Neural cell (in vitro differentiated cells): ENCODE results near the gene EPHA2. TPM values are rescaled to one million over a fixed set of nuclear protein-coding genes. Genes with fewer than 3 reads are reported as not detected.

ENCODE experiments used
- H2AFZ ChIP-seq: fragments of 200-600, 300-800 bp; sonication (generic), shearing (Covaris generic); 2 replicates; pipeline ENCODE4 v1.6.0; 2014; ENCODE audit warnings: low read depth, mild to moderate bottlenecking, antibody characterized with exemption, low read length, moderate library complexity
- H3F3A ChIP-seq: fragments of 200-600 bp; shearing (Covaris generic); 2 replicates; pipeline ENCODE4 v1.6.1; 2016; ENCODE audit warnings: mild to moderate bottlenecking, moderate library complexity, mixed read lengths, antibody characterized with exemption, low read length; ENCODE audit not compliant: insufficient read depth, poor library complexity, severe bottlenecking
- H3K27ac ChIP-seq: fragments of 200-600, 300-800 bp; sonication (generic), shearing (Covaris generic); 2 replicates; pipeline ENCODE4 v1.5.1; 2014; ENCODE audit warnings: mild to moderate bottlenecking, low read length, moderate library complexity
- H3K27me3 ChIP-seq: fragments of 300-800, 200-600 bp; sonication (generic), shearing (Covaris generic); 2 replicates; pipeline ENCODE4 v1.6.0; 2014; ENCODE audit warnings: mild to moderate bottlenecking, low read depth, low read length, moderate library complexity; ENCODE audit not compliant: insufficient read depth
- H3K36me3 ChIP-seq: fragments of 300-800, 200-600 bp; sonication (generic), shearing (Covaris generic); 2 replicates; pipeline ENCODE4 v1.5.1; 2014; ENCODE audit warnings: mild to moderate bottlenecking, antibody characterized with exemption, low read length, moderate library complexity; ENCODE audit not compliant: insufficient read depth
- H3K4me2 ChIP-seq: fragments of 300-800, 200-600 bp; sonication (generic), shearing (Covaris generic); 2 replicates; pipeline ENCODE4 v1.6.0; 2014; ENCODE audit warnings: mild to moderate bottlenecking, low read length
- H3K4me3 ChIP-seq: fragments of 300-800, 200-600 bp; sonication (generic), shearing (Covaris generic); 2 replicates; pipeline ENCODE4 v1.5.1; 2014; ENCODE audit warnings: mild to moderate bottlenecking, low read length, moderate library complexity
- H3K79me2 ChIP-seq: fragments of 200-600 bp; shearing (Covaris generic); replicated peaks from 2 replicates; pipeline ENCODE4 v1.6.0; 2014; ENCODE audit warnings: mild to moderate bottlenecking, low read length, moderate library complexity; ENCODE audit not compliant: insufficient read depth
- H3K9ac ChIP-seq: fragments of 300-800, 200-600 bp; sonication (generic), shearing (Covaris generic); 2 replicates; pipeline ENCODE4 v1.6.1; 2016; ENCODE audit warnings: mild to moderate bottlenecking, low read length, mixed read lengths
- H3K9me2 ChIP-seq: fragments of 200-600 bp; shearing (Covaris generic); 2 replicates; pipeline ENCODE4 v1.6.1; 2016; ENCODE audit warnings: mild to moderate bottlenecking, low read length, mixed read lengths; ENCODE audit not compliant: insufficient read depth
- H3K9me3 ChIP-seq: fragments of 200-600, 300-800 bp; sonication (generic), shearing (Covaris generic); 2 replicates; pipeline ENCODE4 v1.6.1; 2016; ENCODE audit warnings: mild to moderate bottlenecking, mixed run types, low read length, moderate library complexity, mixed read lengths
- H4K20me1 ChIP-seq: fragments of 200-600 bp; shearing (Covaris generic); 2 replicates; pipeline ENCODE4 v1.6.1; 2016; ENCODE audit warnings: mild to moderate bottlenecking, mixed run types; ENCODE audit not compliant: insufficient read depth
- CTCF ChIP-seq: fragments of 450-650 bp; IDR thresholded peaks from 2 replicates; pipeline ENCODE4 v1.5.1; 2014; ENCODE audit warnings: antibody characterized with exemption, mild to moderate bottlenecking, moderate library complexity; ENCODE audit not compliant: poor library complexity, severe bottlenecking
- EP300 ChIP-seq: fragments of 450-650 bp; conservative IDR thresholded peaks from 2 replicates; pipeline ENCODE4 v1.6.1; 2014; ENCODE audit warnings: antibody characterized with exemption, mild to moderate bottlenecking, moderate library complexity; ENCODE audit not compliant: poor library complexity, severe bottlenecking
- EZH2 ChIP-seq: fragments of 200-600, 300-800 bp; shearing (Covaris generic), sonication (generic); IDR thresholded peaks from 2 replicates; pipeline ENCODE4 v1.6.1; 2014; ENCODE audit warnings: antibody characterized with exemption, low read length, borderline replicate concordance, mild to moderate bottlenecking; ENCODE audit not compliant: insufficient read depth, poor library complexity, severe bottlenecking
- MXI1 ChIP-seq: fragments of 450-650 bp; conservative IDR thresholded peaks from 2 replicates; pipeline ENCODE4 v1.6.1; 2014; ENCODE audit warnings: antibody characterized with exemption, mild to moderate bottlenecking; ENCODE audit not compliant: poor library complexity, severe bottlenecking
- POLR2AphosphoS5 ChIP-seq: IDR thresholded peaks from 2 replicates; pipeline ENCODE4 v1.6.1; 2012
- RAD21 ChIP-seq: fragments of 450-650 bp; conservative IDR thresholded peaks from 2 replicates; pipeline ENCODE4 v1.6.1; 2014; ENCODE audit warnings: antibody characterized with exemption, mild to moderate bottlenecking, moderate library complexity
- SMC3 ChIP-seq: fragments of 450-650 bp; conservative IDR thresholded peaks from 2 replicates; pipeline ENCODE4 v1.6.1; 2014; ENCODE audit warnings: antibody characterized with exemption, mild to moderate bottlenecking, moderate library complexity; ENCODE audit not compliant: poor library complexity
- TAF1 ChIP-seq: IDR thresholded peaks from 2 replicates; pipeline ENCODE4 v1.6.1; 2012; ENCODE audit warnings: low read depth
- polyA plus RNA-seq: library from polyadenylated mRNA; depleted of rRNA; stranded (reverse); fragments of >200 nt; gene quantifications from 2 replicates; pipeline ENCODE4 v1.2.3, GENCODE V29; 2014
- TF ChIP-seq, protein P1 (sequence below): IDR thresholded peaks from 2 replicates; pipeline ENCODE4 v1.6.1; 2012; ENCODE audit warnings: borderline replicate concordance

Gene EPHA2
- polyA plus RNA-seq, 1 donor from 2014 or later, result 0.63 TPM

DNA sequence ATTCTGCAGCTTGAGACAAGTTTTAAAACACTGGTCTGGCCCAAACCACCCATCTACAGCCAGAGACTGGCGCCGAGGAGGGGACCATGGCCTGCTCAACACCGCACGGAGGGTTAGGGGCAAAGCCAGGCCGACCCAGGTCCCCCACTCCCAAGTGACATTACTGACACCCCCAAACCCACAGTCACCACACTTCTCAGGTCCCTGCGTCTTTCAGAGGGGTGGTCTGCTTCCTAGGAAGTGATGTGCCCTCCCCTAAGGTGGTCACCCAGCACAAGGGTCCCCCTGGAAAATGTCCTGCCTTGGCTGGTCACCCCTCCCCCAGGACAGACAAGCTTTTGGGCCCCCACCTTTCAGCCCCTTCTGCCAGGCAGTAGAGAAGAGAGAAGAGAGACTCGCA lies 20.8 kb upstream of the EPHA2 start:
- no peak overlapping the region for H2AFZ ChIP-seq
- no peak overlapping the region for H3K4me2 ChIP-seq

DNA sequence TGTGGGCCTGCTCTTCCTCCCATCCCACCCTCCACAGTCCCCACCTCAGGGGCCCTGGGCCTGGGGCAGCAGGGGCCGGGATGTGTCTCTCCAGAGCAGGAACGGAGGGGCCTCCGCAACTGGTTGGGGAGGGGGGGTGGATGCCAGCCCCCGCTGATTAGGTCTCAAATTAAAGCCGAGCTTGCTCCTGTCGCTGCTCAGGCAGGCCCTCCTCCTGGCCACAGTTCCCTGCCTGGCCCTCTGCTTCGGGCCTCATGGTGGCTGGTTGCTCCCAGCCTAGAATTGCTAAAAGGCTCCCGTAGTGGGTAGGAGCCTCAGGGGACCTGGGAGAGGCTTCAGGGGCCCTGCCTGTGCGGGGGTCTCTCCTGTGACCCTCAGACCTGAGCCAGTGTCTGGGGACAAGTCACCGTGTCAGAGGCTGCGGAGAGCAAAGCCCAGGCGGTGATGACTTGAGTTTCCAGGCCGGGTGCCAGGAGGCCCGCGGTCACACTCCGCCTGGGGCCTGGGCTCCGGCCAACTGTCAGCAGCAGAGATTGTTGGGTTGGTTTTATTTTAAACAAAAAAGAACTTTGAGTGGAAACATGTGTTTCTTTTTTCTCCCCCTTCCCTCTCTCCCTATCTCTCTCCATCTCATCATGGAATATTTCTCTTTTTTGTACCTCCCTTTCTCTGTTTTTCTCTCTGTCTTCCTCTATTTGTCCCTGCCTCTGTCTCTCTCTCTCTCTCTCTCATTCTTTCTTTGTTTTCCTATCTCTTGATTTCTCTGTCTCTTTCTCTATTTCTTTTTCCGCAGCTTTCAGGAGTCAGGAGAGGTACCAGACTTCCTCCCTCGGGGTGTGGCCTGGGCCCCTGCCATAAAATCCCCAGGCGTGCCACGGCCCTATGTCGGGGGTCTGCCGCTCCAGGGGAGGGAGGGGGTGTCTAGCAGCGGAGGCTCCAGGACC lies 20.0 kb upstream of the EPHA2 start:
- Histone ChIP-seq H3K79me2 (no peaks in the 10 kb centered on the region), H3K36me3 (no peaks in the 10 kb centered on the region), H3K9ac (no peak overlapping the region), H3F3A (no peaks in the 10 kb centered on the region), H3K4me2 (no peak overlapping the region), H4K20me1 (no peaks in the 10 kb centered on the region), H3K9me3 (no peaks in the 10 kb centered on the region), H2AFZ (no peak overlapping the region), H3K9me2 (no peaks in the 10 kb centered on the region), H3K27me3 (no peaks in the 10 kb centered on the region), H3K4me3 (no peak overlapping the region), H3K27ac (no peak overlapping the region)
- TF ChIP-seq RAD21 (no peak), SMC3 (no peak), CTCF (no peak)
- TF ChIP-seq, protein P1, sequence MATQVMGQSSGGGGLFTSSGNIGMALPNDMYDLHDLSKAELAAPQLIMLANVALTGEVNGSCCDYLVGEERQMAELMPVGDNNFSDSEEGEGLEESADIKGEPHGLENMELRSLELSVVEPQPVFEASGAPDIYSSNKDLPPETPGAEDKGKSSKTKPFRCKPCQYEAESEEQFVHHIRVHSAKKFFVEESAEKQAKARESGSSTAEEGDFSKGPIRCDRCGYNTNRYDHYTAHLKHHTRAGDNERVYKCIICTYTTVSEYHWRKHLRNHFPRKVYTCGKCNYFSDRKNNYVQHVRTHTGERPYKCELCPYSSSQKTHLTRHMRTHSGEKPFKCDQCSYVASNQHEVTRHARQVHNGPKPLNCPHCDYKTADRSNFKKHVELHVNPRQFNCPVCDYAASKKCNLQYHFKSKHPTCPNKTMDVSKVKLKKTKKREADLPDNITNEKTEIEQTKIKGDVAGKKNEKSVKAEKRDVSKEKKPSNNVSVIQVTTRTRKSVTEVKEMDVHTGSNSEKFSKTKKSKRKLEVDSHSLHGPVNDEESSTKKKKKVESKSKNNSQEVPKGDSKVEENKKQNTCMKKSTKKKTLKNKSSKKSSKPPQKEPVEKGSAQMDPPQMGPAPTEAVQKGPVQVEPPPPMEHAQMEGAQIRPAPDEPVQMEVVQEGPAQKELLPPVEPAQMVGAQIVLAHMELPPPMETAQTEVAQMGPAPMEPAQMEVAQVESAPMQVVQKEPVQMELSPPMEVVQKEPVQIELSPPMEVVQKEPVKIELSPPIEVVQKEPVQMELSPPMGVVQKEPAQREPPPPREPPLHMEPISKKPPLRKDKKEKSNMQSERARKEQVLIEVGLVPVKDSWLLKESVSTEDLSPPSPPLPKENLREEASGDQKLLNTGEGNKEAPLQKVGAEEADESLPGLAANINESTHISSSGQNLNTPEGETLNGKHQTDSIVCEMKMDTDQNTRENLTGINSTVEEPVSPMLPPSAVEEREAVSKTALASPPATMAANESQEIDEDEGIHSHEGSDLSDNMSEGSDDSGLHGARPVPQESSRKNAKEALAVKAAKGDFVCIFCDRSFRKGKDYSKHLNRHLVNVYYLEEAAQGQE, result no peak

More for the DNA sequence above, 20.8 kb upstream of the EPHA2 start:
- Histone ChIP-seq H3K9ac (no peak overlapping the region), H3K27me3 (no peaks in the 10 kb centered on the region), H3K27ac (no peak overlapping the region), H3F3A (no peaks in the 10 kb centered on the region), H3K9me3 (no peaks in the 10 kb centered on the region), H3K9me2 (no peaks in the 10 kb centered on the region), H4K20me1 (no peaks in the 10 kb centered on the region), H3K79me2 (no peaks in the 10 kb centered on the region), H3K4me3 (no peak overlapping the region), H3K36me3 (no peaks in the 10 kb centered on the region)
- no peak for TF ChIP-seq SMC3
- no peak for TF ChIP-seq EZH2

DNA sequence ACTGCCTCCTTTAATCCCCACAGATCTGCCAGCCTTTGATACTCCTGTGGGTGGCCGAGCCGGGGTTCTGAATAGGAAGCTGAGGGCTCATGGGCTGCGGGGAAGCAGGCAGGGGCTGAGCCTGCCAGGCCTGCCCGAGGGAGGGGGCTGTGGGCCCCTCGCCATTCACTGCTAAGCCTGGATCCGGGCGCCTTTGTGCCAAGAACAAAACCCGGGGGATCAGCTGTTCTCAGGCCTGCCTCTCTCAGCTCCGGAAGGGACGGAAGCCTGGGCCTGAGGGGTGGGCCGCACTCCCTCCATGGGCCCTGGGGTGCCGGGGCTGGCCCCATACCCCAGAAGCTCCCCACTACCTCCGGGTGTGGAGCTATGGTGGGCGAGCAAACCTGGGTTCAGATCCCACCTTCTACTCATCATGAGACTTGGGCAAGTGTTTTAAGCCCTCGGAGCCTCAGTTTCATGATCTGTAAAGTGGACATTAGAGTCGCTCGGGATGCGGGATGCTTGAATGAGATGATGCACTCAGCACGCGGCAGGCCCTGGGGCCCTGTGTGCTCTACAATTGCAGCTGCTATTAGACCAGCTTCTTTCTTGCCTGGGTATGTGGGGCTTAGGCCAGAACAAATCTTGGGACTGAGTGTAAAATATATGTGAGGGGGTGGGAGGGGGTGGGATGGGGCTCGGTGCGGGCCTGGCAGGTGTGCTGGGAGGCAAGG lies 19.2 kb upstream of the EPHA2 start:
- Histone ChIP-seq H3K9me2 (no peaks in the 10 kb centered on the region), H3K4me3 (no peak overlapping the region), H3K27ac (no peak overlapping the region), H3K9me3 (no peaks in the 10 kb centered on the region), H3K27me3 (no peaks in the 10 kb centered on the region), H3F3A (no peaks in the 10 kb centered on the region), H3K79me2 (no peaks in the 10 kb centered on the region), H3K36me3 (no peaks in the 10 kb centered on the region), H3K4me2 (no peak overlapping the region), H3K9ac (no peak overlapping the region), H2AFZ (no peak overlapping the region), H4K20me1 (no peaks in the 10 kb centered on the region)
- TF ChIP-seq EP300, result no peak
- no peak for TF ChIP-seq RAD21
- no peak for TF ChIP-seq SMC3
- no peak for TF ChIP-seq EZH2
- no peak for TF ChIP-seq POLR2AphosphoS5
- TF ChIP-seq CTCF, result no peak
- TF ChIP-seq MXI1, result no peak
- TF ChIP-seq TAF1, result no peak
